NCI-H226 (cell line): ENCODE results near the gene TXN.
"Not testable (repeated sequence)": the region's sequence is repeated elsewhere in the genome, so short reads cannot be mapped to it uniquely, and the experiment has no call there.

Source experiments
- DNase-seq: peaks from one replicate; pipeline ENCODE4 v3.0.0-alpha.2; 2015

TXN gene

GRCh38 chr9:110206389-110206788, 49.9 kb downstream of the TXN start:
- DNase-seq: no peak

GRCh38 chr9:110205612-110206011, 50.7 kb downstream of the TXN start:
- not testable (repeated sequence) for DNase-seq

- DNase-seq: no peak
Observed at GRCh38 chr9:110202232-110202631, 54.1 kb downstream of the TXN start.

- no peak for DNase-seq
Observed at GRCh38 chr9:110199643-110200042, 56.7 kb downstream of the TXN start.

- DNase-seq: no peak
Observed at GRCh38 chr9:110198357-110198756, 58.0 kb downstream of the TXN start.

DNA sequence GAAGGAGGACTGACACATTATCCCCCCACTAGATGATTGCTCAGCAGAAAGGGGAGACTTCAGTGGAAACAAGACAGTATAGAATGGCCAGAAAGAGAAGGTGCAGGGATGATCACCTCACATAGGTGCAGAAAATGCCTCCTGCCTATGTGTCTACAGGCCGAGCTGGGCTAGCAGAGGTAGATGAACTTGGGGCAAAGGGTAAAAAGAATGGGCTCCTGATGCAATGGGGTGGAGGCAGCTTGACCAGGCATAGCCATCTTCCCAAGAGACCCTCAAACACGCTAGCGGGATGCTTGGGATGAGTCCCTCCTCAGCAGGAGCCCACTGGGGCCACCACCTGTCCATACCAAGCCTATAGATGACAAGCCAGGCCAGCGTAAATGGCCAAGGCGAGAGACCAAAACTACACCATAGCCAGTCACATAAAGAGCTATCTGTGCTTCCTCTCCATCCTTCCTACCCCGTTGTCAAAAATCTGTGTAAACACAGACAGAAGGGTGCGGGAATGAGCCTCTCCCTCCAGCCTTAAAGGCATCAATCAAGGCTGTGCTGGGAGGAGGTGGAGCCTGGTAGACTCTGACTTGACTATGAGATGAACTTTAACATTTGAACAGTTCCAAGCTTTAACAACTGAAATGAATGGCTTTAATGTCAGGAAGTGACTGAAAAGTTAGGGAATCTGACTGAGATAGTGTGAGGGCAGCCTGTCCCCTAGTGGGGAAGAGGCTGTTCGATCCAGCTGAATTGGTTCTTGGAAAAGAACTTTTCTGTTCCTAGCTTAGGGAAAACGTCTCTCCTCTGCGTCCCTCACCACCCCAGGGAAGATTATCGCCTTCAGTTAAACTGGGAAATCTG, 58.7 kb downstream of the TXN start:
- DNase-seq: no peak

DNA sequence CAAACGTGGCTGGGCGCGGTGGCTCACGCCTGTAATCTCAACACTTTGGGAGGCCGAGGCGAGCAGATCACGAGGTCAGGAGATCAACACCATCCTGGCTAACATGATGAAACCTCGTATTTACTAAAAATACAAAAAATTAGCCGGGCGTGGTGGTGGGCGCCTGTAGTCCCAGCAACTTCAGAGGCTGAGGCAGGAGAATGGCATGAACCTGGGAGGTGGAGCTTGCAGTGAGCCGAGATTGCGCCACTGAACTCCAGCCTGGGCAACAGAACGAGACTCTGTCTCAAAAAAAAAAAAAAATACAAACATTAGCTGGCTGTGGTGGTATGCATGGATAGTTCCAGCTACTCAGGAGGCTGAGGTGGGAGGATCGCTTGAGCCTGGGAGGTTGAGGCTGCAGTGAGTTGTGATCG, 60.2 kb downstream of the TXN start:
- DNase-seq: not testable (repeated sequence)
